K562 (cell line): ENCODE data around the gene HJV. TPM values are rescaled to one million over a fixed set of nuclear protein-coding genes. Genes with fewer than 3 reads are reported as not detected.

ENCODE experiments used
- CHAMP1 ChIP-seq: fragments of 450-650 bp; IDR thresholded peaks from 2 replicates; pipeline ENCODE4 v1.6.1; 2016; ENCODE audit warnings: mild to moderate bottlenecking
- GABPA ChIP-seq: fragments of 200-800 bp; sonication (Bioruptor generic); conservative IDR thresholded peaks from 2 replicates; pipeline ENCODE4 v1.6.1; 2016; ENCODE audit warnings: low read depth, missing genetic modification characterization, missing compliant biosample characterization
- HMGXB4 ChIP-seq: sonication (generic); formaldehyde crosslinking; IDR thresholded peaks from 2 replicates; pipeline ENCODE4 v1.8.1; 2023; ENCODE audit warnings: mild to moderate bottlenecking, missing genetic modification reagents
- RBM34 ChIP-seq: fragments of 200-400 bp; formaldehyde crosslinking; IDR thresholded peaks from 2 replicates; pipeline ENCODE4 v1.6.1; 2018; ENCODE audit warnings: low read length, borderline replicate concordance; ENCODE audit not compliant: insufficient read depth
- RUNX1 ChIP-seq: sonication (generic); IDR thresholded peaks from 2 replicates; pipeline ENCODE4 v1.6.1; 2016; ENCODE audit warnings: antibody characterized with exemption, low read depth
- USF1 ChIP-seq: sonication (generic); formaldehyde crosslinking; IDR thresholded peaks from 2 replicates; pipeline ENCODE4 v1.9.0; 2022; ENCODE audit warnings: mild to moderate bottlenecking, missing genetic modification reagents
- ZKSCAN1 ChIP-seq: fragments of 150-350 bp; IDR thresholded peaks from 2 replicates; pipeline ENCODE4 v1.6.1; 2016; ENCODE audit warnings: low read depth, low read length
- ZNF140 ChIP-seq: fragments of 250-450 bp; sonication (Bioruptor Pico); IDR thresholded peaks from 2 replicates; pipeline ENCODE4 v1.8.0; 2021; ENCODE audit warnings: moderate library complexity, mild to moderate bottlenecking, inconsistent platforms
- ZNF274 ChIP-seq: IDR thresholded peaks from 2 replicates; pipeline ENCODE4 v1.6.1; 2011; ENCODE audit warnings: low read depth, mild to moderate bottlenecking, low read length, moderate library complexity, borderline replicate concordance
- polyA plus RNA-seq, 8 experiments: library from polyadenylated mRNA; depleted of rRNA in 4 of 8; stranded (reverse) in 5 of 8; unstranded in 3 of 8; fragments of >200 nt; fragmentation: Nextera tagmentation in 2 of 8; fragmentation: Illumina TruSeq in 1 of 8; extraction: Ambion mirVana in 2 of 8; extraction: Trizol in 1 of 8; gene quantifications; 2 replicates each; pipeline versions ENCODE4 v1.2.1 to v1.2.3, GENCODE V29; 2011 to 2014; ENCODE audit warnings: inconsistent platforms in 1 of 8, missing spikeins in 1 of 8
- total RNA-seq, 7 experiments: library from RNA; depleted of rRNA in 6 of 7; stranded (reverse); fragments of >200 nt in 6 of 7; fragmentation: Illumina TruSeq in 2 of 7; extraction: Trizol in 2 of 7; gene quantifications; 2 replicates each; pipeline versions ENCODE4 v1.2.1 to v1.2.3, GENCODE V29; 2011 to 2021; ENCODE audit warnings: low replicate concordance in 1 of 7
- TF ChIP-seq, protein P1 (sequence below), 2 experiments: IDR thresholded peaks in 1 of 2; conservative IDR thresholded peaks in 1 of 2; 2 replicates each; pipeline ENCODE4 v1.6.1; 2016; ENCODE audit warnings: low read depth in 2 of 2, mild to moderate bottlenecking in 1 of 2, missing compliant biosample characterization in 1 of 2, missing genetic modification characterization in 1 of 2, moderate library complexity in 1 of 2
- TF ChIP-seq, protein P2 (sequence below): sonication (generic); formaldehyde crosslinking; IDR thresholded peaks from 2 replicates; pipeline ENCODE4 v1.8.0; 2023; ENCODE audit warnings: mild to moderate bottlenecking, missing genetic modification reagents

HJV gene
- total and polyA plus RNA-seq, 9 of the 15 experiments (the other 6 are each of a cell fraction or from before 2014, with no cell fraction given), result 1.0 to 6.6 (median 2.4) TPM

- TF ChIP-seq, protein P1, sequence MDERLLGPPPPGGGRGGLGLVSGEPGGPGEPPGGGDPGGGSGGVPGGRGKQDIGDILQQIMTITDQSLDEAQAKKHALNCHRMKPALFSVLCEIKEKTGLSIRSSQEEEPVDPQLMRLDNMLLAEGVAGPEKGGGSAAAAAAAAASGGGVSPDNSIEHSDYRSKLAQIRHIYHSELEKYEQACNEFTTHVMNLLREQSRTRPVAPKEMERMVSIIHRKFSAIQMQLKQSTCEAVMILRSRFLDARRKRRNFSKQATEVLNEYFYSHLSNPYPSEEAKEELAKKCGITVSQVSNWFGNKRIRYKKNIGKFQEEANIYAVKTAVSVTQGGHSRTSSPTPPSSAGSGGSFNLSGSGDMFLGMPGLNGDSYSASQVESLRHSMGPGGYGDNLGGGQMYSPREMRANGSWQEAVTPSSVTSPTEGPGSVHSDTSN (CRISPR knock-in tag; IDR thresholded peaks at IDR 0.05; ENCODE audit: low read depth), result no peak
- TF ChIP-seq, protein P1 (tag; conservative IDR thresholded peaks at IDR 0.05; ENCODE audit: low read depth), result no peak
- TF ChIP-seq, protein P2, sequence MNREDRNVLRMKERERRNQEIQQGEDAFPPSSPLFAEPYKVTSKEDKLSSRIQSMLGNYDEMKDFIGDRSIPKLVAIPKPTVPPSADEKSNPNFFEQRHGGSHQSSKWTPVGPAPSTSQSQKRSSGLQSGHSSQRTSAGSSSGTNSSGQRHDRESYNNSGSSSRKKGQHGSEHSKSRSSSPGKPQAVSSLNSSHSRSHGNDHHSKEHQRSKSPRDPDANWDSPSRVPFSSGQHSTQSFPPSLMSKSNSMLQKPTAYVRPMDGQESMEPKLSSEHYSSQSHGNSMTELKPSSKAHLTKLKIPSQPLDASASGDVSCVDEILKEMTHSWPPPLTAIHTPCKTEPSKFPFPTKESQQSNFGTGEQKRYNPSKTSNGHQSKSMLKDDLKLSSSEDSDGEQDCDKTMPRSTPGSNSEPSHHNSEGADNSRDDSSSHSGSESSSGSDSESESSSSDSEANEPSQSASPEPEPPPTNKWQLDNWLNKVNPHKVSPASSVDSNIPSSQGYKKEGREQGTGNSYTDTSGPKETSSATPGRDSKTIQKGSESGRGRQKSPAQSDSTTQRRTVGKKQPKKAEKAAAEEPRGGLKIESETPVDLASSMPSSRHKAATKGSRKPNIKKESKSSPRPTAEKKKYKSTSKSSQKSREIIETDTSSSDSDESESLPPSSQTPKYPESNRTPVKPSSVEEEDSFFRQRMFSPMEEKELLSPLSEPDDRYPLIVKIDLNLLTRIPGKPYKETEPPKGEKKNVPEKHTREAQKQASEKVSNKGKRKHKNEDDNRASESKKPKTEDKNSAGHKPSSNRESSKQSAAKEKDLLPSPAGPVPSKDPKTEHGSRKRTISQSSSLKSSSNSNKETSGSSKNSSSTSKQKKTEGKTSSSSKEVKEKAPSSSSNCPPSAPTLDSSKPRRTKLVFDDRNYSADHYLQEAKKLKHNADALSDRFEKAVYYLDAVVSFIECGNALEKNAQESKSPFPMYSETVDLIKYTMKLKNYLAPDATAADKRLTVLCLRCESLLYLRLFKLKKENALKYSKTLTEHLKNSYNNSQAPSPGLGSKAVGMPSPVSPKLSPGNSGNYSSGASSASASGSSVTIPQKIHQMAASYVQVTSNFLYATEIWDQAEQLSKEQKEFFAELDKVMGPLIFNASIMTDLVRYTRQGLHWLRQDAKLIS (CRISPR knock-in tag), result no peak
- no peak for TF ChIP-seq ZNF140 (CRISPR knock-in tag)
- no peak for TF ChIP-seq USF1 (CRISPR knock-in tag)
- no peak for TF ChIP-seq HMGXB4 (CRISPR knock-in tag)
- no peak for TF ChIP-seq RUNX1
- no peak for TF ChIP-seq RBM34
- TF ChIP-seq ZKSCAN1, result no peak
- no peak for TF ChIP-seq CHAMP1
- TF ChIP-seq ZNF274, result no peak
- no peak for TF ChIP-seq GABPA (tag)
Measured at GRCh38 chr1:145990249-145990855, 31.2 kb downstream of the HJV start (continued).
